WTC11 (cell line): ENCODE measurements around the gene VEGFA. TPM values are rescaled to one million over a fixed set of nuclear protein-coding genes. Genes with fewer than 3 reads are reported as not detected.

Experiments used
- ATAC-seq: fragments of 200-7000 bp; cut with Tn5 transposase; 2 replicates; pipeline ENCODE4 v1.10.0; 2021; ENCODE audit warnings: mild to moderate bottlenecking, moderate library complexity
- CTCF ChIA-PET: fragments of 300-600 bp; sonication (Branson Sonifier 250); formaldehyde crosslinking; loops from one replicate; lab custom pipeline; 2021; ENCODE audit warnings: antibody characterized with exemption; lab: Charles Lee
- POLR2A ChIA-PET: fragments of 350-600 bp; sonication (Branson Sonifier 250); formaldehyde crosslinking; loops from one replicate; lab custom pipeline; 2021; ENCODE audit warnings: antibody characterized with exemption; lab: Charles Lee
- DNase-seq: peaks from one replicate; pipeline ENCODE4 v3.0.0; 2021; ENCODE audit warnings: low spot score
- H3K27ac Mint-ChIP-seq: 2 replicates; pipeline ENCODE4 v1.8.0; 2021; ENCODE audit warnings: mixed read lengths
- H3K27me3 Mint-ChIP-seq: 2 replicates; pipeline ENCODE4 v1.8.0; 2021; ENCODE audit warnings: low read depth, mild to moderate bottlenecking, moderate library complexity, mixed read lengths
- H3K36me3 Mint-ChIP-seq: 2 replicates; pipeline ENCODE4 v1.8.0; 2021; ENCODE audit warnings: mixed read lengths
- H3K4me1 Mint-ChIP-seq: 2 replicates; pipeline ENCODE4 v1.8.0; 2022; ENCODE audit warnings: mixed read lengths
- H3K4me3 Mint-ChIP-seq: 2 replicates; pipeline ENCODE4 v1.8.0; 2021; ENCODE audit warnings: mild to moderate bottlenecking, moderate library complexity, mixed read lengths
- H3K9me3 Mint-ChIP-seq: 2 replicates; pipeline ENCODE4 v1.8.0; 2021; ENCODE audit warnings: mixed read lengths
- ATF1 ChIP-seq: sonication (generic); formaldehyde crosslinking; IDR thresholded peaks from 2 replicates; pipeline ENCODE4 v1.8.1; 2023; ENCODE audit warnings: mild to moderate bottlenecking, moderate library complexity, missing genetic modification reagents
- ATF3 ChIP-seq: sonication (generic); formaldehyde crosslinking; conservative IDR thresholded peaks from 2 replicates; pipeline ENCODE4 v1.8.1; 2022; ENCODE audit warnings: mild to moderate bottlenecking, missing genetic modification reagents
- CBFB ChIP-seq: sonication (generic); formaldehyde crosslinking; IDR thresholded peaks from 2 replicates; pipeline ENCODE4 v1.8.1; 2022; ENCODE audit warnings: mild to moderate bottlenecking, low read depth, missing genetic modification reagents
- CDX4 ChIP-seq: fragments of 250-450 bp; sonication (Bioruptor Pico); IDR thresholded peaks from 2 replicates; pipeline ENCODE4 v1.9.0; 2021; ENCODE audit warnings: moderate library complexity, mild to moderate bottlenecking, inconsistent platforms, borderline replicate concordance
- CTCF ChIP-seq: fragments of 200-600 bp; IDR thresholded peaks from 2 replicates; pipeline ENCODE4 v1.8.0; 2022; ENCODE audit warnings: antibody characterized with exemption
- E2F4 ChIP-seq: sonication (generic); formaldehyde crosslinking; IDR thresholded peaks from 2 replicates; pipeline ENCODE4 v1.8.1; 2022; ENCODE audit warnings: low read depth, mild to moderate bottlenecking, moderate library complexity, missing genetic modification reagents, borderline replicate concordance
- ERG ChIP-seq: fragments of 250-450 bp; sonication (Bioruptor Pico); IDR thresholded peaks from 2 replicates; pipeline ENCODE4 v1.8.0; 2021; ENCODE audit warnings: mild to moderate bottlenecking
- ESRRA ChIP-seq: sonication (generic); formaldehyde crosslinking; IDR thresholded peaks from 2 replicates; pipeline ENCODE4 v1.8.1; 2022; ENCODE audit warnings: mild to moderate bottlenecking, missing genetic modification reagents, borderline replicate concordance
- FOXJ3 ChIP-seq: sonication (generic); formaldehyde crosslinking; IDR thresholded peaks from 2 replicates; pipeline ENCODE4 v1.9.0; 2021; ENCODE audit warnings: missing genetic modification reagents, mild to moderate bottlenecking, borderline replicate concordance
- OVOL2 ChIP-seq: fragments of 250-450 bp; sonication (Bioruptor Pico); IDR thresholded peaks from 2 replicates; pipeline ENCODE4 v1.9.0; 2021; ENCODE audit warnings: mild to moderate bottlenecking, borderline replicate concordance
- PREB ChIP-seq: sonication (generic); formaldehyde crosslinking; IDR thresholded peaks from 2 replicates; pipeline ENCODE4 v1.8.1; 2022; ENCODE audit warnings: mild to moderate bottlenecking, missing genetic modification reagents, moderate library complexity, borderline replicate concordance
- RELA ChIP-seq: sonication (generic); formaldehyde crosslinking; IDR thresholded peaks from 2 replicates; pipeline ENCODE4 v1.8.1; 2022; ENCODE audit warnings: missing genetic modification reagents, mild to moderate bottlenecking, borderline replicate concordance
- RORB ChIP-seq: fragments of 250-450 bp; sonication (Bioruptor Pico); IDR thresholded peaks from 2 replicates; pipeline ENCODE4 v1.9.0; 2021; ENCODE audit warnings: mild to moderate bottlenecking
- TCF7 ChIP-seq: sonication (generic); formaldehyde crosslinking; IDR thresholded peaks from 2 replicates; pipeline ENCODE4 v1.8.0; 2022; ENCODE audit warnings: mild to moderate bottlenecking, low read depth, missing genetic modification reagents, moderate library complexity
- ZBTB21 ChIP-seq: sonication (generic); formaldehyde crosslinking; IDR thresholded peaks from 2 replicates; pipeline ENCODE4 v1.8.1; 2023; ENCODE audit warnings: mild to moderate bottlenecking, missing genetic modification reagents, borderline replicate concordance
- ZMAT4 ChIP-seq: fragments of 250-450 bp; sonication (Bioruptor Pico); IDR thresholded peaks from 2 replicates; pipeline ENCODE4 v1.9.0; 2021; ENCODE audit warnings: mild to moderate bottlenecking
- ZNF121 ChIP-seq: sonication (generic); formaldehyde crosslinking; IDR thresholded peaks from 2 replicates; pipeline ENCODE4 v1.8.0; 2023; ENCODE audit warnings: missing genetic modification reagents
- ZNF263 ChIP-seq: sonication (generic); formaldehyde crosslinking; IDR thresholded peaks from 2 replicates; pipeline ENCODE4 v1.8.1; 2022; ENCODE audit warnings: low read depth, mild to moderate bottlenecking, moderate library complexity, missing genetic modification reagents
- total RNA-seq: library from RNA; stranded (reverse); gene quantifications from 3 replicates; pipeline ENCODE4 v1.2.3, GENCODE V29; 2021

Gene VEGFA
- total RNA-seq, 1 experiment from 2014 or later: 43.8 TPM

- TF ChIP-seq ZNF263 (CRISPR knock-in tag) (0 out of 2 replicates have a peak, but pooled peaks have one; percentile 15), ZMAT4 (CRISPR knock-in tag) (no peak)
- Mint-ChIP-seq H3K27ac (no peak overlapping the region), H3K4me1 (peaks cover 24% of the 10 kb centered on the region), H3K4me3 (no peak overlapping the region), H3K36me3 (no peaks in the 10 kb centered on the region), H3K27me3 (peaks cover 3% of the 10 kb centered on the region), H3K9me3 (no peaks in the 10 kb centered on the region)
- DNase-seq (no peak), ATAC-seq (no peak)
- CTCF ChIA-PET: interaction anchor here (0.9 to 2.2 kb wide), 3 partner anchors 21 to 332 kb away, joined by 3 to 6 read pairs (median 3); no protein-coding TSS in a partner anchor
- POLR2A ChIA-PET: no interaction called here
Measured at GRCh38 chr6:43746613-43747102, 23.4 kb upstream of the VEGFA start.

GRCh38 chr6:43747784-43748183 lies 22.2 kb upstream of the VEGFA start:
- peaks cover 3% of the 10 kb centered on the region for H3K27me3 Mint-ChIP-seq
- DNase-seq (no peak), ATAC-seq (no peak)
- no peak overlapping the region for H3K4me3 Mint-ChIP-seq
- no peak for TF ChIP-seq ATF3 (CRISPR knock-in tag)
- TF ChIP-seq RELA: no peak
- H3K27ac Mint-ChIP-seq: no peak overlapping the region
- POLR2A ChIA-PET: no interaction called here
- peaks cover 21% of the 10 kb centered on the region for H3K4me1 Mint-ChIP-seq
- H3K9me3 Mint-ChIP-seq: no peaks in the 10 kb centered on the region
- no peaks in the 10 kb centered on the region for H3K36me3 Mint-ChIP-seq
- CTCF ChIA-PET: interaction anchor here (0.7 to 2.2 kb wide), 5 partner anchors 11 to 331 kb away, joined by 5 to 11 read pairs (median 6); partner anchors contain the start of gene VEGFA

- POLR2A ChIA-PET: interaction anchor here (0.6 kb wide), 1 partner anchor 37 kb away, joined by 3 read pairs; no protein-coding TSS in a partner anchor
- CTCF ChIA-PET: interaction anchor here (1.0 to 2.1 kb wide), 5 partner anchors 9 to 82 kb away, joined by 3 to 11 read pairs (median 6); partner anchors contain the start of gene VEGFA
Measured at GRCh38 chr6:43748765-43749164, 21.2 kb upstream of the VEGFA start.

More at GRCh38 chr6:43748765-43749164, 21.2 kb upstream of the VEGFA start:
- no peak for ATAC-seq
- Mint-ChIP-seq H3K27ac (no peak overlapping the region), H3K27me3 (peaks cover 3% of the 10 kb centered on the region), H3K4me1 (peaks cover 21% of the 10 kb centered on the region), H3K4me3 (no peak overlapping the region)
- no peak for DNase-seq
- TF ChIP-seq ESRRA (CRISPR knock-in tag) (no peak), CBFB (CRISPR knock-in tag) (no peak), ZBTB21 (CRISPR knock-in tag) (no peak), RORB (CRISPR knock-in tag) (no peak), ATF1 (CRISPR knock-in tag) (no peak), OVOL2 (CRISPR knock-in tag) (no peak), TCF7 (CRISPR knock-in tag) (no peak), CDX4 (no peak), PREB (no peak), CTCF (no peak), E2F4 (CRISPR knock-in tag) (no peak), ZNF121 (CRISPR knock-in tag) (no peak), FOXJ3 (no peak), ERG (CRISPR knock-in tag) (no peak)
- TF ChIP-seq, all 79 proteins: peak for 0
- Mint-ChIP-seq H3K9me3 (peaks cover 4% of the 10 kb centered on the region; the same call in 1 of the 2 replicates), H3K36me3 (no peaks in the 10 kb centered on the region)
